ENCODE results near the gene METTL26.

METTL26 gene

GRCh38 chr16:589658-590187 lies 46.4 kb downstream of the METTL26 start, which contains the start of gene RAB40C:
Gene RAB40C, plus strand, starts transcription at chr16:590066. Its CDS starts 226 bp downstream, at chr16:590292.
- TF ChIP-seq ZBTB7A (IDR thresholded peaks at IDR 0.05; ENCODE audit: low read depth) (no peak), REST (IDR thresholded peaks at IDR 0.05; ENCODE audit: low read depth) (no peak), TEAD4 (IDR thresholded peaks at IDR 0.05) (no peak), TCF12 (IDR thresholded peaks at IDR 0.05; ENCODE audit: low read depth) (no peak), TAF1 (IDR thresholded peaks at IDR 0.05; ENCODE audit: low read depth) (no peak), CEBPB (IDR thresholded peaks at IDR 0.05) (no peak), USF1 (IDR thresholded peaks at IDR 0.05) (no peak), CREB1 (IDR thresholded peaks at IDR 0.05; ENCODE audit: low read depth) (peak; percentile 55; the same call in 1 of the 2 replicates), EGR1 (IDR thresholded peaks at IDR 0.05) (peak; percentile 57; the same call in 1 of the 2 replicates), MAX (IDR thresholded peaks at IDR 0.05) (0 out of 2 replicates have a peak, but pooled peaks have one; percentile 4), RAD21 (IDR thresholded peaks at IDR 0.05; ENCODE audit: low read depth) (no peak)

GRCh38 chr16:588889-589657 lies 47.0 kb downstream of the METTL26 start:
- TF ChIP-seq MAX (IDR thresholded peaks at IDR 0.05) (peak; percentile 23; the same call in 1 of the 2 replicates), REST (IDR thresholded peaks at IDR 0.05; ENCODE audit: low read depth) (no peak), RAD21 (IDR thresholded peaks at IDR 0.05; ENCODE audit: low read depth) (no peak), EP300 (IDR thresholded peaks at IDR 0.05; ENCODE audit: borderline replicate concordance) (no peak), NFIC (IDR thresholded peaks at IDR 0.05) (no peak), FOXM1 (IDR thresholded peaks at IDR 0.05; ENCODE audit: borderline replicate concordance, low read depth) (no peak), YY1 (IDR thresholded peaks at IDR 0.05; ENCODE audit: low read depth) (peak; percentile 40; the same call in 1 of the 2 replicates), CEBPB (IDR thresholded peaks at IDR 0.05) (no peak), EGR1 (IDR thresholded peaks at IDR 0.05) (peak; percentile 80), CREB1 (IDR thresholded peaks at IDR 0.05; ENCODE audit: low read depth) (no peak), TEAD4 (IDR thresholded peaks at IDR 0.05) (peak; percentile 28; the same call in 1 of the 2 replicates), TAF1 (IDR thresholded peaks at IDR 0.05; ENCODE audit: low read depth) (peak; percentile 88), USF1 (IDR thresholded peaks at IDR 0.05) (peak; percentile 43), ZBTB7A (IDR thresholded peaks at IDR 0.05; ENCODE audit: low read depth) (no peak), TCF12 (IDR thresholded peaks at IDR 0.05; ENCODE audit: low read depth) (peak; percentile 54)

GRCh38 chr16:588639-588888 lies 47.5 kb downstream of the METTL26 start:
- no peak for TF ChIP-seq ZBTB7A (IDR thresholded peaks at IDR 0.05; ENCODE audit: low read depth)
- TF ChIP-seq CREB1 (IDR thresholded peaks at IDR 0.05; ENCODE audit: low read depth) = no peak

GRCh38 chr16:586645-587590 lies 49.2 kb downstream of the METTL26 start:
- no peak for TF ChIP-seq USF1 (IDR thresholded peaks at IDR 0.05)
- TF ChIP-seq EP300 (IDR thresholded peaks at IDR 0.05; ENCODE audit: borderline replicate concordance) = no peak
- peak; percentile 71 for TF ChIP-seq NFIC (IDR thresholded peaks at IDR 0.05)
- no peak for TF ChIP-seq YY1 (IDR thresholded peaks at IDR 0.05; ENCODE audit: low read depth)
